ENCODE data around the gene UGT1A8.

DNA sequence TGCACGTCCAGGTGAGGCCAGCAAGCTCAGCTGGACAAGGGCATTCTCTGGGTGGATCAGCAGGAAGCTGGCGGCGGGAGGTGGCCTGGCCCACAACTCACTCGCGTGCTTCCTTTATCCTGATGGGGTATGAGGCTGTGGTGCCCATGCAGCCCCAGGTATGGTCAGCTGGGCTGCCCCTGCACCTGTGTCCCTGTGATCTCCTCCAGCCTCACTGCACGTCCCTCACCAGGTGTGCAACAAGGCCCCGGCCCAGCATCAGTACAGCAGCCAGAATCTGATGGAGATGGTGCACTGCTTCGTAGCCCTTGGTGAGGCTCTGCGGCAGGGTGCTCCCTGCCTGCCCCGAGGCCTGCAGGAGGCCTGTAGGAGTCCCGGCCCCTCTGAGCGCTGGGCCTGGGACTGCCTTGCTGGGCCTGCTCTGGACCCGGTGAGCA is 178.3 kb downstream of the UGT1A8 start:
- no peak for TF ChIP-seq CTCF (conservative IDR thresholded peaks at IDR 0.05; ENCODE audit: low read length)
- no peak for TF ChIP-seq EZH2phosphoT487 (IDR thresholded peaks at IDR 0.05; ENCODE audit: borderline replicate concordance)
